ENCODE data around the gene CBR4.

The CBR4 gene

DNA sequence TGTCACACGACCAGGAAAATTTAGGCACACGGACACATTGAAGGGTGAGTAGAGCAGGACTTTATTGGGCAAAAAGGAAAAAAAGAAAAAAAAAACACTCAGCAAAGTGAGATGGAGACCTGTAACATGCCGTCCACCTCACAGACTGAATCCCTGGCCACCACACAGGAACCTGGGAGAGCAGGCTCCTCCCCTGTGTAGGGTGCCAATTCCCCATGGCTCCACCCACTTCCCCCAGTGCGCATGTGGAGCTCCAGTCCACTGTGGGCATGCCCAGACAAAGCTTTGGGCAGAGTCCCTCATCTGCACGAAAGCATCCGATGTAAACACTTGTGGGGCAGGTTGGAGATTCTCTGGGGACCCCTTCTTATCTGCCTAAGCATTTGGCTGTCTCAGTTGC, 23.6 kb upstream of the CBR4 start:
- TF ChIP-seq, protein P1, sequence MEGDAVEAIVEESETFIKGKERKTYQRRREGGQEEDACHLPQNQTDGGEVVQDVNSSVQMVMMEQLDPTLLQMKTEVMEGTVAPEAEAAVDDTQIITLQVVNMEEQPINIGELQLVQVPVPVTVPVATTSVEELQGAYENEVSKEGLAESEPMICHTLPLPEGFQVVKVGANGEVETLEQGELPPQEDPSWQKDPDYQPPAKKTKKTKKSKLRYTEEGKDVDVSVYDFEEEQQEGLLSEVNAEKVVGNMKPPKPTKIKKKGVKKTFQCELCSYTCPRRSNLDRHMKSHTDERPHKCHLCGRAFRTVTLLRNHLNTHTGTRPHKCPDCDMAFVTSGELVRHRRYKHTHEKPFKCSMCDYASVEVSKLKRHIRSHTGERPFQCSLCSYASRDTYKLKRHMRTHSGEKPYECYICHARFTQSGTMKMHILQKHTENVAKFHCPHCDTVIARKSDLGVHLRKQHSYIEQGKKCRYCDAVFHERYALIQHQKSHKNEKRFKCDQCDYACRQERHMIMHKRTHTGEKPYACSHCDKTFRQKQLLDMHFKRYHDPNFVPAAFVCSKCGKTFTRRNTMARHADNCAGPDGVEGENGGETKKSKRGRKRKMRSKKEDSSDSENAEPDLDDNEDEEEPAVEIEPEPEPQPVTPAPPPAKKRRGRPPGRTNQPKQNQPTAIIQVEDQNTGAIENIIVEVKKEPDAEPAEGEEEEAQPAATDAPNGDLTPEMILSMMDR (IDR thresholded peaks at IDR 0.05), result no peak
- Histone ChIP-seq H3K27ac (no peak overlapping the region), H3K36me3 (ENCODE audit: control insufficient read depth, insufficient read depth, low read length) (no peaks in the 10 kb centered on the region), H3K27me3 (ENCODE audit: control insufficient read depth, insufficient read depth, low read length) (no peaks in the 10 kb centered on the region), H3K9ac (no peak overlapping the region), H3K4me1 (no peaks in the 10 kb centered on the region), H3K79me2 (no peaks in the 10 kb centered on the region), H3K4me2 (ENCODE audit: low read length) (no peak overlapping the region), H2AFZ (no peak overlapping the region), H3K4me3 (ENCODE audit: low read depth, low read length) (no peak overlapping the region), H3K9me3 (ENCODE audit: control insufficient read depth, low read length) (no peaks in the 10 kb centered on the region)

DNA sequence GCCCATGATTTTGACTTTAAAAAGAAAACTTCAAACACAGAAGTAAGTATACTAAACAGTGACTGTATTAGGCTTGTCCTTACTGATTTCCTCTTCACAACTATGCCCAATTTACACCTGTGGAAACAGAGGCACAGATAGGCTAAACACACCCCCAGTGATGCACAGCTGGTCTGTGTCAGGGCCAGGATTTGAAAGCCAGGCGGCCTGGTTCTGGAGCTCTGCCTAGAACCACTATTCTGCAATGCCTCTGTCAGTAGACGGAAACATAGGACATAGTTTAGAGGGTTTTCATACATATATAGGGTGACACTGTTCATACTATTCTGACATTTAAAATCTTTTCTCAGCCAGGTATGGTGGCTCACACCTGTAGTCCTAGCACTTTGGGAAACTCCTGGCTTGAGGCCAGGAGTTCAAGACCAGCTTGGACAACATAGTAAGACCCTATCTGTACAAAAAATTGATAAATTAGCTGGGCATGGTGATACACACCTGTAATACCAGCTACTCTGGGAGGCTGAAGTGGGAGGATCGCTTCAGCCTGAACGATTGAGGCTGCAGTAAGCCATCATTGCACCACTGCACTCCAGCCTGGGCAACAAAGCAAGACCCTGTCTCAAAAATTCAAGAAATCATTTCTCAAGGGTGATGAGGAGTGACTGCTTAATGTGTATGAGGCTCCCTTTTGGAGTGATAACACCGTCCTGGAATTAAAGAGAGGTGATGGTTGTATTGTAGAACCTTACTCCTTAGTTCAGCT, 23.0 kb upstream of the CBR4 start:
- Histone ChIP-seq H2AFZ (no peak overlapping the region), H3K4me3 (ENCODE audit: low read depth, low read length) (no peak overlapping the region), H3K27me3 (ENCODE audit: control insufficient read depth, insufficient read depth, low read length) (no peaks in the 10 kb centered on the region), H3K27ac (no peak overlapping the region), H3K4me2 (ENCODE audit: low read length) (no peak overlapping the region), H3K9me3 (ENCODE audit: control insufficient read depth, low read length) (no peaks in the 10 kb centered on the region), H3K79me2 (no peaks in the 10 kb centered on the region), H3K4me1 (no peaks in the 10 kb centered on the region), H3K9ac (no peak overlapping the region), H3K36me3 (ENCODE audit: control insufficient read depth, insufficient read depth, low read length) (no peaks in the 10 kb centered on the region)
- TF ChIP-seq, protein P1 (IDR thresholded peaks at IDR 0.05), result no peak

DNA sequence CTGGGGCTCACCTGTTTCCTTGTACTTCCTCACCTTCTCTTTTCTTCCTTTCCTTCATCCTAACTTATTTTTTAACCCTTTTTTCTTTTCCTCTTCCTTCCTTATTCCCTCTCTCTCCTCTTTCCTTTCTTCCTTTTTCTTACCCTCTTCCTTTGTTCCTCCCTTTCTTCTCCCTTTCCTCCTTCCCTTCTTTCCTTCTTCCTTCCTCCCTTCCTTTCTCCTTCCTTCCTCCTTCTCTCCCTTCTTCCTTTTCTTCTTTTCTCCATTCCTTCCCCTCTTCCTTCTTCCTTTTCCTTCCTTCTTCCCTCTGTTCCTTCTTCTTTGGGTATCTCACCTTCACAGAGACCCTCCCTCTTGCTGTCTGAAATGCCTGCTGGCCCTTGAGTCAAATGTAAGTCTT, 22.1 kb upstream of the CBR4 start:
- TF ChIP-seq, protein P1 (IDR thresholded peaks at IDR 0.05), result no peak
- H3K4me1 ChIP-seq, result no peaks in the 10 kb centered on the region
- no peaks in the 10 kb centered on the region for H3K9me3 ChIP-seq (ENCODE audit: control insufficient read depth, low read length)
- H3K27ac ChIP-seq, result no peak overlapping the region
- no peaks in the 10 kb centered on the region for H3K27me3 ChIP-seq (ENCODE audit: control insufficient read depth, insufficient read depth, low read length)
- H3K36me3 ChIP-seq (ENCODE audit: control insufficient read depth, insufficient read depth, low read length), result no peaks in the 10 kb centered on the region
- no peak overlapping the region for H3K9ac ChIP-seq
- H3K4me3 ChIP-seq (ENCODE audit: low read depth, low read length), result no peak overlapping the region
- H3K79me2 ChIP-seq, result no peaks in the 10 kb centered on the region
- H2AFZ ChIP-seq, result no peak overlapping the region
- H3K4me2 ChIP-seq (ENCODE audit: low read length), result no peak overlapping the region

DNA sequence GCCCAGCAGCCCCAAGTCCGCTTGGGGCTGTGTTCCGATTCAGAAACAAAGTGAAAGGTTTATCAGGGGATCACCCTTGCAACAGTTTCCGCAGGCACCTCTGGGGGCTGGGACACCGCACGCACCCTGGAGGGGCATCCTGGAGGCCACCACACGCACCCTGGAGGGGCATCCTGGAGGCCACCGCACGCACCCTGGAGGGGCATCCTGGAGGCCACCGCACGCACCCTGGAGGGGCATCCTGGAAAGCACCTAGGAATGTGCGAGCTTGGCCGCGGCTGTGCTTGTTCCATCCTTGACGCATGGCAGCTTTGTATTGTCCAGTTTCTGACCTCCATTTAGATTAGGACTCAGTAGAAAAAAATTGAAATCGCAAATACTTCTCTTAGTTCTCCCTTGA, 21.3 kb upstream of the CBR4 start:
- Histone ChIP-seq H3K9me3 (ENCODE audit: control insufficient read depth, low read length) (no peaks in the 10 kb centered on the region), H3K27me3 (ENCODE audit: control insufficient read depth, insufficient read depth, low read length) (no peaks in the 10 kb centered on the region), H2AFZ (no peak overlapping the region), H3K4me3 (ENCODE audit: low read depth, low read length) (no peak overlapping the region), H3K36me3 (ENCODE audit: control insufficient read depth, insufficient read depth, low read length) (no peaks in the 10 kb centered on the region), H3K4me1 (no peaks in the 10 kb centered on the region), H3K4me2 (ENCODE audit: low read length) (no peak overlapping the region), H3K9ac (no peak overlapping the region), H3K27ac (no peak overlapping the region), H3K79me2 (no peaks in the 10 kb centered on the region)
- TF ChIP-seq, protein P1 (IDR thresholded peaks at IDR 0.05), result no peak

DNA sequence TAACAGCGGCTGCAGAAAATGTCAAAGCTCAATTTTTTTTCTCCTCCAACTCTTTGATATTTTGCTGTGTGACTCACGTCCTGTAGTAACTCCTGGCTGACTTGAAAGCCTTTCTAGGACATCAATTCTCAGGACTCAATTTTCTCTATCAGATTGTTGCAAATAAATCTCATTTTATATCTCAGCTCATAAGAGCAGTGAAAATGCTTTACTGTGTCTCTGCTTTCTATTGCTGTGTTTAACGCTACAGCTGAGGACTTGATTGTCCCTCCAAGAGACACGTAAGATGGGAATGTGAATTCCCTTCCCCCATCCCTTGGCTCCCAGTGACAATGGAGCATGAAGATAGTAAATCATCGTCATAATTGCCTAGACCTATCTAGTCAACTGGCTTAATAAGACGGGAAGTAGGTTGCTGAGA, 20.5 kb upstream of the CBR4 start:
- no peak overlapping the region for H3K9ac ChIP-seq

More for the DNA sequence above, 20.5 kb upstream of the CBR4 start:
- Histone ChIP-seq H3K4me2 (ENCODE audit: low read length) (no peak overlapping the region), H3K36me3 (ENCODE audit: control insufficient read depth, insufficient read depth, low read length) (no peaks in the 10 kb centered on the region), H3K9me3 (ENCODE audit: control insufficient read depth, low read length) (no peaks in the 10 kb centered on the region), H2AFZ (no peak overlapping the region), H3K4me1 (no peaks in the 10 kb centered on the region), H3K4me3 (ENCODE audit: low read depth, low read length) (no peak overlapping the region), H3K27ac (no peak overlapping the region), H3K27me3 (ENCODE audit: control insufficient read depth, insufficient read depth, low read length) (no peaks in the 10 kb centered on the region), H3K79me2 (no peaks in the 10 kb centered on the region)
- TF ChIP-seq, protein P1 (IDR thresholded peaks at IDR 0.05), result no peak
